ENCODE measurements around the gene ADAMTSL5.
"Not testable (repeated sequence)": the region's sequence is repeated elsewhere in the genome, so short reads cannot be mapped to it uniquely, and the experiment has no call there.

The ADAMTSL5 gene

GRCh38 chr19:1512671-1513498, at the start of gene ADAMTSL5:
TSS of gene ADAMTSL5 (minus strand) at chr19:1513019. CDS start at chr19:1510943, 2,076 bp downstream.
- H3K4me3 ChIP-seq (ENCODE audit: low read depth, low read length): peak within 1 kb of the TSS; percentile 17

GRCh38 chr19:1561236-1561842, 48.5 kb upstream of the ADAMTSL5 start:
- H3K4me3 ChIP-seq (ENCODE audit: low read depth, low read length): no peak overlapping the region

GRCh38 chr19:1560286-1560882, 47.6 kb upstream of the ADAMTSL5 start:
- no peak overlapping the region for H3K4me3 ChIP-seq (ENCODE audit: low read depth, low read length)

GRCh38 chr19:1558552-1558951, 45.7 kb upstream of the ADAMTSL5 start:
- no peak overlapping the region for H3K4me3 ChIP-seq (ENCODE audit: low read depth, low read length)

- no peak overlapping the region for H3K4me3 ChIP-seq (ENCODE audit: low read depth, low read length)
Observed at GRCh38 chr19:1556390-1557070, 43.7 kb upstream of the ADAMTSL5 start.

- H3K4me3 ChIP-seq (ENCODE audit: low read depth, low read length): no peak overlapping the region
Observed at GRCh38 chr19:1555487-1556389, 42.9 kb upstream of the ADAMTSL5 start.

- H3K4me3 ChIP-seq (ENCODE audit: low read depth, low read length): no peak overlapping the region
Observed at GRCh38 chr19:1554968-1555367, 42.1 kb upstream of the ADAMTSL5 start.

- no peak overlapping the region for H3K4me3 ChIP-seq (ENCODE audit: low read depth, low read length)
Observed at GRCh38 chr19:1553415-1553814, 40.6 kb upstream of the ADAMTSL5 start.

GRCh38 chr19:1551068-1552040, 38.5 kb upstream of the ADAMTSL5 start:
- no peak overlapping the region for H3K4me3 ChIP-seq (ENCODE audit: low read depth, low read length)

- H3K4me3 ChIP-seq (ENCODE audit: low read depth, low read length): no peak overlapping the region
Observed at GRCh38 chr19:1549332-1549945, 36.6 kb upstream of the ADAMTSL5 start.

- no peak overlapping the region for H3K4me3 ChIP-seq (ENCODE audit: low read depth, low read length)
Observed at GRCh38 chr19:1540365-1540925, 27.6 kb upstream of the ADAMTSL5 start.

GRCh38 chr19:1539749-1540148, 26.9 kb upstream of the ADAMTSL5 start:
- not testable (repeated sequence) for H3K4me3 ChIP-seq (ENCODE audit: low read depth, low read length)

- H3K4me3 ChIP-seq (ENCODE audit: low read depth, low read length): no peak overlapping the region
Observed at GRCh38 chr19:1538978-1539377, 26.2 kb upstream of the ADAMTSL5 start.

GRCh38 chr19:1535699-1536098, 22.9 kb upstream of the ADAMTSL5 start:
- H3K4me3 ChIP-seq (ENCODE audit: low read depth, low read length): not testable (repeated sequence)

- no peak overlapping the region for H3K4me3 ChIP-seq (ENCODE audit: low read depth, low read length)
Observed at GRCh38 chr19:1534972-1535371, 22.2 kb upstream of the ADAMTSL5 start.

GRCh38 chr19:1533510-1534150, 20.8 kb upstream of the ADAMTSL5 start:
- no peak overlapping the region for H3K4me3 ChIP-seq (ENCODE audit: low read depth, low read length)

GRCh38 chr19:1532003-1532402, 19.2 kb upstream of the ADAMTSL5 start:
- no peak overlapping the region for H3K4me3 ChIP-seq (ENCODE audit: low read depth, low read length)

GRCh38 chr19:1531587-1531986, 18.8 kb upstream of the ADAMTSL5 start:
- H3K4me3 ChIP-seq (ENCODE audit: low read depth, low read length): no peak overlapping the region
